Left kidney (tissue), 8 donors: ENCODE measurements around the gene NUBP1. TPM values are rescaled to one million over a fixed set of nuclear protein-coding genes. Genes with fewer than 3 reads are reported as not detected.
"Not testable (repeated sequence)": the region's sequence is repeated elsewhere in the genome, so short reads cannot be mapped to it uniquely, and the experiment has no call there.

Source experiments
- DNase-seq: peaks from one replicate; pipeline ENCODE4 v3.0.0-alpha.2; 2013
- long read RNA-seq, 8 donors: transcript quantifications; one replicate each; lab custom pipeline, GENCODE V29; 2026
- polyA plus RNA-seq: library from polyadenylated mRNA; unstranded; fragments of 120-200 nt; gene quantifications from one replicate; pipeline ENCODE4 v1.2.1, GENCODE V29; 2013; ENCODE audit not compliant: insufficient read length

The NUBP1 gene
- polyA plus RNA-seq: 31.3 TPM
- long read RNA-seq, donor 1, transcript NUBP1-201 (11 exons, 1,228 nt): major isoform, 9 of 9 reads
- long read RNA-seq, donor 1, partial matches to known transcripts: 0 of 9 reads
- long read RNA-seq, donor 1, other reads (novel, unspliced or antisense): 0 of 9 reads
- long read RNA-seq, donor 2, transcript NUBP1-201 (11 exons, 1,228 nt): major isoform, 11 of 16 reads
- long read RNA-seq, donor 2, partial matches to known transcripts: 5 of 16 reads
- long read RNA-seq, donor 2, other reads (novel, unspliced or antisense): 0 of 16 reads
- long read RNA-seq, donor 3, transcript NUBP1-201 (11 exons, 1,228 nt): major isoform, 5 of 5 reads
- long read RNA-seq, donor 3, partial matches to known transcripts: 0 of 5 reads
- long read RNA-seq, donor 3, other reads (novel, unspliced or antisense): 0 of 5 reads
- long read RNA-seq, donor 4: 0 reads
- long read RNA-seq, donor 5, transcript NUBP1-201 (11 exons, 1,228 nt): major isoform, 16 of 17 reads
- long read RNA-seq, donor 5, partial matches to known transcripts: 0 of 17 reads
- long read RNA-seq, donor 5, other reads (novel, unspliced or antisense): 0 of 17 reads
- long read RNA-seq, donor 6, transcript NUBP1-201 (11 exons, 1,228 nt): major isoform, 8 of 8 reads
- long read RNA-seq, donor 6, partial matches to known transcripts: 0 of 8 reads
- long read RNA-seq, donor 6, other reads (novel, unspliced or antisense): 0 of 8 reads
- long read RNA-seq, donor 7, transcript NUBP1-201 (11 exons, 1,228 nt): major isoform, 12 of 12 reads
- long read RNA-seq, donor 7, partial matches to known transcripts: 0 of 12 reads
- long read RNA-seq, donor 7, other reads (novel, unspliced or antisense): 0 of 12 reads
- long read RNA-seq, donor 8, partial matches to known transcripts: 0 of 2 reads
- long read RNA-seq, donor 8, other reads (novel, unspliced or antisense): 0 of 2 reads

DNA sequence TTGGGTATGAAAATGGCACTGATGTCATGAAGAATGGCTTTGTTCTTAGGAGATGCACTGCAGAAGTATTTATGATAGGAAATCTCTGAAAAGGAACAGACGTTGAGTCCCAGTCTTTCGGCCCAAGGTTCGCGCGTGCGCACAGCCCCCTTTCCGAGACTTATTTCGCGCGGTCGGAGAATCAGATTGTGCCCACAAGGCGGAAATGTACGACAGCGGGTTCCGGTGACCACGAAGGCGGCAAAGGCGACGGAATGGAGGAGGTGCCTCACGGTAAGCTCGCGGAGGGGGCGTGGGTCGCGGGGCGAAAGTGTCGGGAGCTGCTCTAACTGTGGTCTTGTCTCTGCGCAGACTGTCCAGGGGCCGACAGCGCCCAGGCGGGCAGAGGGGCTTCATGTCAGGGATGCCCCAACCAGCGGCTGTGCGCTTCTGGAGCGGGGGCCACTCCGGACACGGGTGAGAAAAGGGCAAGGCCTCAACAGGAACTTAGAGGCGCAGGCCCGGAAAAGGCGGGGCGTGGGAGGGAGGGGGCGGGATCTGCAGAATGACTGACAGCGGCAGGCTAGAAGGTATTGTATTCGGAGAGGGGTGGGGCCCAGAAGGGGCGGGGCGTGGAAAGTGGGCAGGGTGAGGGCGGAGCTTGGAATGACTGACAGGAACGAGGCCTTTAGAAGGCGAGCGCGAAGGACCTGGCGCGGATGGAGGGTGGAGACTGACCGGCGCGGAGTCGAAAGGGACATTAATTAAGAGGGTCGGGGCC is at the start of gene NUBP1:
Gene NUBP1, plus strand, starts transcription at position 233 of the 760 bp plus-strand sequence. Its CDS starts 22 bp downstream, at position 255.
- peak; percentile 99 for DNase-seq

DNA sequence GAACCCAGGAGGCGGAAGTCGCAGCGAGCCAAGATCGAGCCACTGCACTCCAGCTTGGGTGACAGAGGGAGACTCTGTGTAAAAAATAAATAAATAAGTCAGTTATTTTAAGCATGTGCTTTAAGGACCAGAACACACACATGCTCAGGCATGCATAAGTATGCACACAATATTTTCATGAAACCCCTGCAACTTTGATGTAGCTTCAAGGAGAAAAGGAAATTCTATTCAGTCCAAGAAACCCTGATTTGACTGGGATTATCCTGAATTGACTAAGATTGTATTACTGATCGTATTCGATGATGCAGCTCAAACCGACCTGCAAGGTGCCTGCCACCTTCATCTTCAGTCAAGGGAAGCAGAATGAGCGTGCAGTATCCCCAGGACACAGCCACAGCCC is 49.8 kb upstream of the NUBP1 start:
- DNase-seq: no peak

DNA sequence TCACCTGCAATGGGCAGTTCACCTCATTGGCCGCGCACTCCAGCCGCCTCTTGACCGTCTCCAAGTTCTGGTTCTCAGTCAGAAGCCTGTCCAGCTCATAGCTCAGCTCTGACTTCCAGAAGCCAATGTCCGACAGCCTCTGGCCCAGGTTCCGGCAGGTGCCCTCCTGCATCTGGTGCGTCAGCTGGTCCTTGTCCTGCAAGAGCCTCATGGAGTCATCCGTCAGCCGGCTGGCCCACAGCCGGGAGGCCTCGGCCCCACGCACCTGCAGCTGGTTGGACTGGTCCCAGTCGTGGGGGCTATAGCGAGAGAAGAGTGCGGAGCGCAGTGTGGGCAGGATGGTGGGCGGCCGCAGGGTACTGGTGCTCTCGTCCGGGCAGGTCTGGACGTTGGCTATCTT is 49.3 kb upstream of the NUBP1 start:
- no peak for DNase-seq

DNA sequence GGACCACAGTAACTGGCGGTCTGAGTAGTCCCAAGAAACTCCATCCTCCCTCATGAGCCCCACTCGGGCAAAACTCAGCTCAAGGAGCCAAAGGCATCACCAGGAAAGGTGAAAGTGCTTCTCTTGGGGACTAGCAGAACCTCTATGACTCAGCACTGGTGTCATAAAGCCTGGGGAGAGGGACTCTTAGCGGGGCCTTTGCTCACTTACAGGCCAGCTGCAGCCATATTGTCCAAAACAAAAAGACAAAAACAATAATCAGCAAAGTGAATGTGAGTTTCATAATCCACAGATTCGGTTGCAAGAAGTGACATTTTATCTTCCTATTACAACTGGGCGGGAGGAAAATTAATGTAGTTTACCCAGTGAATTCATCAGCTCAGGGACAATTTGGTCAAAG is 48.8 kb upstream of the NUBP1 start, which contains the start of gene TEKT5:
Gene TEKT5, minus strand, starts transcription at position 101 of the 400 bp plus-strand sequence. Its CDS starts 57 bp downstream, at position 44.
- no peak for DNase-seq

DNA sequence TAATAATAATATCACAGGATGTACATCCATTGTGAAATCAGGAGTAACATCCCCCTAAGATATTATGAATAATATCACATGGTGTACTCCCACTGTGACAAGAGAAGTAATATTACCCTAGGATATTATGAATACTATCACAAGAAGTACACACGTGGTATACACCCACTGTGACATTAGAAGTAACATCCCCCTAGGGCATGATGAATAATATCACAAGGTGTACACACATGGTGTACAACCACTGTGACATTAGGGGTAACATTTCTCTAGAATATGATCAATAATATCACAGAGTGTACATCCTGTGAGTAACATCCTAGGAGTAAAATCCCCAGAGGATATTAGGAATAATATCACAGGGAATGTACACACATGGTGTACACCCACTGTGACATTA is 43.9 kb upstream of the NUBP1 start:
- DNase-seq: no peak

DNA sequence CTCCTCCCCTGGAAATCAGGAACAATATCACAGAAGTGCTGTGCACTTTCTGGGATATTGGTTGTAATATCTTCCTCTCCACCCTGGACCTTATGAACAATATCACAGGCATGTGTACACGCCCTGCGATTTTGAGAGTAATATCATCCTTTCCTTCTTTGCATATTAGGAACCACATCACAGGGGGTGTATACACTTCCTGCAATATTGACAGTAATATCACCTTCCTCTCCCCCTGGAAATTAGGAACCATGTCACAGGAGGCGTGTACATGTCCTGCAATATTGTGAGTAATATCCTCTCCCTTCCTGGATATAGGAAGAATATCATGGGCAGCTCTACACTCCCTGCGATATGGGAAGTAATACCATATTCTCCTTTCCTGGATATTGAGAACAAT is 34.7 kb upstream of the NUBP1 start:
- no peak for DNase-seq

- DNase-seq: peak; percentile 53
Observed at GRCh38 chr16:10728003-10728887, 15.4 kb upstream of the NUBP1 start.

DNA sequence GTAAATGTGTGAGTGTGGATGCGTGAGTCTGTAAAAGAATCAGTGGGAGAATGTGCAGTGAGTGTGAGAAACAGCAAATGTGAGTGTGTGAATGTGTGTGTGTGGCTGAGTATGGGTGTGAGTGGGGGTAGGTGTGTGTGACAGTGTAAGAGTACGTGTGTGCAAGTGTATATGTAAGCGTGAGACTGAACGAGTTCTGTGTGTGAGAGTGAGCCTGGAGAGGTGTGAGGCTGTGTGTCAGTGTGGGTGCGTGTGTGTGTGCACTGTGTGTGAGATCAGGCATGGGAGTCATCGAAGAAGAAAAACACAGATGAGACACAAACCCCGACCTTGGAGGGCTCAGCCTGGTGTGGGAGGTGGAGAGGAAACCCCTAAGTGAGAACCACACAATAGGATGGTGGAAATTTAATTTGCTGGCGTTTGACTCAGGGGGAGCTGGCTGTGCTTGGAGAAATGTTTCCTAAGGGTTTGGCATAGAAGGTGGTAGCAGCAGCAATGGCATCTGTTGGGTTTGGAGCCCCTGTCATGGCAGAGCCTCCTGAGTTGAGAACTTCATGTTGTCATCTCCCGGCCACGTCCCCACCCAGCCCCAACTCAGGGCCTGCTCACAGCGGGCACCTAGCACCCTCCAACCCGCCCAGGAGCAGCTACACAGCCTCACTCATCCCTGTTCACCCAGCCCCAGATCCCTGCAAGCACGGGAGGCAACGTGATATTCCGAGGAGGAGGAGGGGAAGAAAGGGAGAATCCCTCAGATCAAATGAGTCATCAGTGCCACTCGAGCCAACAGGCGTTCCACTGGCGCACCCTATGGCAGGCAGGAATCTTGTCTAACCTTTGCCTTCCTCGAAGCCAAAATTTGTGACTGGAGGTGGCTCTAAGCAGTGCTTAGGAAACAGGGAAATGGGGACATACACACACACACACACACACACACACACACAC is 14.3 kb upstream of the NUBP1 start:
- no peak for DNase-seq

DNA sequence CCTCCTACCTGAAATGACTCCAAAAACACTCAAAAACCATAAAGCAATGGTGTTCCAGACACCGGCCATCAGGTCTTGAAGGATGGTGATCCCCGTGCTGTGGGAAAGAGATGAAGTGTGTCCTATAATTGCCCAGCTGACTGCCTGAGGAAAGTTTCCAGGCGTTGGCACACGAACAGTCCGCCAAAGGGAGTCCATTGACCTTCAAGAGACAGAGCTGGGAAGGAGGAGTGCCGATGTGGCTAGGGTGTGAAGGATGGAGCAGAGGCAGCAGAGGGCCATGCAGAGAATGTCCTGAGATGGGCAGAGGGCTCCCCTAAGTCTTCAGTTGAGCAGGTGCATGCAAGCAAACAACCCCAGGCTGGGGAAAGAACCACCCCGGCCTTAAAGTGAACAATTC is 11.9 kb upstream of the NUBP1 start:
- DNase-seq: no peak

DNA sequence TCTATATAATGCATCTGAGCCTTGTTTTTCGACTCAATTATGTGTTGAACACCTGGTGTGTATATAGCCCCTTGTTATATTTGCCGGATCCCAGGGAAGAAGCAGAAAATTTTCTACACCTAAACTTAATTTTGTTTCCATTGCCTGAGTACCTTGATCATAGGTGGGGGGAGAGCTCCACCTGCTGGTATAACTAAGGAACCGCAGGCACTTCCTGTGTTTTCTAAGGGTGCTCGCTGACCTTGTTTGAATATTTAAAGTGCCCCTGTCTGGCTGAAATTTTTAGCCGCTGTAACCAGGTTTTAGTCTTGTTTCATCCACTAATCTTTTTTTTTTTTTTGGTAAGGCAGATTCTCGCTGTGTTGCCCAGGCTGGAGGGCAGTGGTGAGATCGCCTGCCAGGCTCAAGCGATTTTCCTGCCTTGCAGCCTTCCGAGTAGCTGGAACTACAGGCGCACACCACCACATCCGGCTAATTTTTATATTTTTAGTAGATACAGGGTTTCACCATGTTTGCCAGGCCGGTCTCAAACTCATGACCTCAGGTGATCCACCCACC is 6.5 kb upstream of the NUBP1 start:
- peak; percentile 79 for DNase-seq

DNA sequence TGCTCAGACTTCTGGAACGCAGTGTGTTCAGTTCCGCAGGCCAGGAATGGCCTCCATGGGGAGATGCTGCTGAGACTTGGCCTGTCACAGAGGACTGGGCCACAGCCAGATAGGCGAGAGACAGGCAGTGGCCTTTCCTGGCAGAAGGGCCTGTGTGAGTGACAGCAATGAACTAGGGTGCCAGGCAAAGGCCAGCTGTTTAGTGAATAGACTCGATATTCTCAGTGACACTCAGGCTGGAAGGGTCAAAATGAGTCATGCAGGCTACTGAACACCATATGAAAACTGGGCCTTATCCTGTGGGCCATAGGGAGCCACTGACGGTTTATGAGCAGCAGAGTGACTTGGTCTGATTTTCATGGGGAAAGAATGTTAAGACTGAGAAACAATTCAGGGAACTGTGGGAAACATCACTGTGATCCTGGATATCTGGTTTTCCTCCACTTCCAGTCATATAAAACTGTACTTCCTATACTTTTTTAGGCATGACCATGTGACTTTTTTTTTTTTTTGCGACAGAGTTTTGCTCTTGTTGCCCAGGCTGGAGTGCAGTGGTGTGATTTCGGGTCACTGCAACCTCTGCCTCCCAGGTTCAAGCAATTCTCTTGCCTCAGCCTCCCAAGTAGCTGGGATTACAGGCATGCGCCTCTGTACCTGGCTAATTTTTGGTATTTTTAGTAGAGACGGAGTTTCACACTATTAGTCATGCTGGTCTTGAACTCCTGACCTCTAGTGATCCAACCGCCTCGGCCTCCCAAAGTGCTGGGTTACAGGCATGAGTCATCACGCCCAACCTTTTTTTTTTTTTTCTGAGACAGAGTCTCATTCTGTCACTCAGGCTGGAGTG is 5.2 kb upstream of the NUBP1 start:
- no peak for DNase-seq

GRCh38 chr16:10740000-10740844 is 3.4 kb upstream of the NUBP1 start:
- DNase-seq: no peak

GRCh38 chr16:10740845-10741208 is 2.8 kb upstream of the NUBP1 start:
- no peak for DNase-seq

DNA sequence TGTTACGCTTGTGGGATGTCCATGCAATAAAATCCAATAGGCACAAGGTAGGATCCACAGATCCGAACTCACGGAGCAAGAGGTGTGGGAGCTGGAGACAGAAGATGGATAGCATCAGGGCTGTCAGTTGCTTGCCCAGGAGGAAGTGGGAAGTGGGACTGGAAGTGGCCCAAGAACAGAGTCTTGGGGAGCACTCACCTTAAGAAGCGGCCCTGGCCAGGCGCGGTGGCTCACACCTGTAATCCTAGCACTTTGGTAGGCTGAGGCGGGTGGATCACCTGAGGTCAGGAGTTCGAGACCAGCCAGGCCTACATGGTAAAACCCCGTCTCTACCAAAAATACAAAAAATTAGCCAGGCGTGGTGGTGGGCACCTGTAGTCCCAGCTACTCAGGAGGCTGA is 2.4 kb upstream of the NUBP1 start:
- DNase-seq: not testable (repeated sequence)

DNA sequence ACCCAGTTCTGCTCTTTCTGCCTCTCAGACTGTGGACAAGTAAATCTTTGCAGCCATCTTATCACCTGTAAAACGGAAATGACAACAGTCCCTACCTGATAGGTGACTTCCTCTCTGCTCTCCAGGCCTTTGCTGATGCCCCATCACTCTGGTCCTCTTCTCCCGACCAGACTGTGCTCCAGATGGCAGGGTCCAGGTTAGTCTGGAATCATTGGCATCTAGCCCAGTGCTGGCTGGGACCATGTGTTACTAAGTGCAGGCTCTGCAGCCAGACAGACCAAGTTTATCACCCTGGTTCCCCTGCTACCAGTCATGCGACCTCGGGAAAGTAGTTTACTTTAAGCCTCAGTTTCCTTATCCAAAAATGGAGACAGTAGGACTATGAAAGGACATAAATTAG is 1.8 kb upstream of the NUBP1 start:
- DNase-seq: no peak

DNA sequence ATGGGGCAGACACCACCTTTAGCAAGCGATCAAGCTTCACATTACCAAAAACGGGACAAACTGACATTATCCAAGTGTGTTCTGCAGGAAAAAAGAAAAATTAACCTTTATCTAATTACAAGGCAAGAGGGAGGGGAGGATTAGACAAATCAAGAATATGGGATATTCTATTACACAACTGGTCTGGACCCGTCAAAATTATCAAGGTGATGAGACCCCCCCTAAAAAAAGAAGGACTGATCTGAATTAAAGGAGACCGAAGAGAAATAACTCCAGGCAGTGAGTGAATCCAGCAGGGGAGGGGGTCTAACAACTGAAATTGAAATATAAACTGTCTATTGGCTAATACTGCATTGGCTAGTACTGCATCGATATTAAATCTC is 424 bp upstream of the NUBP1 start:
- no peak for DNase-seq

- no peak for DNase-seq
Observed at GRCh38 chr16:10744370-10745030, 858 bp downstream of the NUBP1 start.
